Fibroblast of lung (primary cell): ENCODE measurements around the gene RCOR1. TPM values are rescaled to one million over a fixed set of nuclear protein-coding genes. Genes with fewer than 3 reads are reported as not detected.
A peak's percentile ranks its signal among the peaks of the same experiment; 100 is the strongest.

Experiments used
- DNase-seq, 2 donors: peaks; one replicate each; pipeline versions ENCODE4 v3.0.0 to v3.0.0-alpha.2; 2010; ENCODE audit warnings: low read depth in 2 of 2
- H2AFZ ChIP-seq: 2 replicates; pipeline ENCODE4 v1.5.1; 2012; ENCODE audit warnings: low read length, control low read depth, inconsistent platforms
- H3K27ac ChIP-seq: 2 replicates; pipeline ENCODE4 v1.5.1; 2011; ENCODE audit warnings: low read length, control low read depth; ENCODE audit not compliant: insufficient read depth
- H3K27me3 ChIP-seq: 2 replicates; pipeline ENCODE4 v1.5.1; 2011; ENCODE audit warnings: mild to moderate bottlenecking, low read length; ENCODE audit not compliant: control insufficient read depth, insufficient read depth
- H3K36me3 ChIP-seq: 2 replicates; pipeline ENCODE4 v1.5.1; 2011; ENCODE audit warnings: low read length; ENCODE audit not compliant: control insufficient read depth, insufficient read depth
- H3K4me1 ChIP-seq: 2 replicates; pipeline ENCODE4 v1.5.1; 2011; ENCODE audit warnings: low read length; ENCODE audit not compliant: control insufficient read depth, insufficient read depth; ENCODE audit errors: extremely low read depth
- H3K4me2 ChIP-seq: 2 replicates; pipeline ENCODE4 v1.5.1; 2011; ENCODE audit warnings: low read length, control low read depth; ENCODE audit not compliant: insufficient read depth; ENCODE audit errors: extremely low read depth
- H3K4me3 ChIP-seq, 4 experiments: fragments of 200-600 bp in 1 of 4; sonication (generic) in 1 of 4; replicated peaks in 1 of 4; 2 replicates each; pipeline ENCODE4 v1.5.1; 2011 to 2016; ENCODE audit warnings: low read length in 4 of 4, low read depth in 3 of 4, mild to moderate bottlenecking in 3 of 4, control low read depth in 2 of 4, inconsistent platforms in 1 of 4, mixed read lengths in 1 of 4; ENCODE audit not compliant: insufficient read depth in 1 of 4; ENCODE audit errors: control extremely low read depth in 1 of 4
- H3K79me2 ChIP-seq: 2 replicates; pipeline ENCODE4 v1.5.1; 2012; ENCODE audit warnings: mild to moderate bottlenecking, low read length, inconsistent platforms; ENCODE audit not compliant: control insufficient read depth, insufficient read depth
- H3K9ac ChIP-seq: 2 replicates; pipeline ENCODE4 v1.5.1; 2011; ENCODE audit warnings: mild to moderate bottlenecking, low read length, control low read depth; ENCODE audit not compliant: insufficient read depth
- H3K9me3 ChIP-seq: 2 replicates; pipeline ENCODE4 v1.5.1; 2012; ENCODE audit warnings: low read depth, low read length; ENCODE audit not compliant: control insufficient read depth, insufficient read depth
- H4K20me1 ChIP-seq: 2 replicates; pipeline ENCODE4 v1.5.1; 2011; ENCODE audit warnings: low read length; ENCODE audit not compliant: control insufficient read depth, insufficient read depth; ENCODE audit errors: extremely low read depth
- CTCF ChIP-seq, 2 donors: IDR thresholded peaks in 1 of 2; conservative IDR thresholded peaks in 1 of 2; 1 replicate in 1 of 2; 2 replicates in 1 of 2; pipeline ENCODE4 v1.5.1; 2011 to 2012; ENCODE audit warnings: low read length in 2 of 2, control low read depth in 1 of 2, inconsistent platforms in 1 of 2, low read depth in 1 of 2, mild to moderate bottlenecking in 1 of 2
- EZH2 ChIP-seq: IDR thresholded peaks from 2 replicates; pipeline ENCODE4 v1.5.1; 2012; ENCODE audit warnings: low read length, control low read depth, mild to moderate bottlenecking; ENCODE audit errors: missing control alignments
- polyA plus RNA-seq, 2 donors: library from polyadenylated mRNA; depleted of rRNA in 1 of 2; stranded (reverse) in 1 of 2; unstranded in 1 of 2; fragments of >200 nt; gene quantifications; 2 replicates each; pipeline ENCODE4 v1.2.1, GENCODE V29; 2011 to 2012; ENCODE audit warnings: missing spikeins in 1 of 2
- total RNA-seq: library from RNA; depleted of rRNA; stranded (reverse); fragments of >200 nt; gene quantifications from 2 replicates; pipeline ENCODE4 v1.2.1, GENCODE V29; 2014

The RCOR1 gene
- total and polyA plus RNA-seq, 2 donors (not counting 1 experiment from before 2014, with no cell fraction given): 11.4 to 19.6 TPM

GRCh38 chr14:102711946-102712345 is 119.5 kb downstream of the RCOR1 start:
- DNase-seq: peak in 1 of 2 donors; percentile 17
- no peak overlapping the region for H3K27ac ChIP-seq
- H4K20me1 ChIP-seq: no peaks in the 10 kb centered on the region
- no peaks in the 10 kb centered on the region for H3K9me3 ChIP-seq
- no peaks in the 10 kb centered on the region for H3K36me3 ChIP-seq
- H3K27me3 ChIP-seq: no peaks in the 10 kb centered on the region
- H3K79me2 ChIP-seq: no peaks in the 10 kb centered on the region
- H3K9ac ChIP-seq: no peak overlapping the region
- no peaks in the 10 kb centered on the region for H3K4me1 ChIP-seq
- TF ChIP-seq CTCF (conservative IDR thresholded peaks at IDR 0.05 in 1 of 2, IDR thresholded peaks at IDR 0.05 in 1 of 2; ENCODE audit: low read depth in 1 of 2, low read length in 2 of 2) (no peak), EZH2 (no peak)
- no peak overlapping the region for H3K4me3 ChIP-seq
- no peak overlapping the region for H3K4me2 ChIP-seq
- H2AFZ ChIP-seq: no peak overlapping the region

GRCh38 chr14:102717276-102717675 is 124.8 kb downstream of the RCOR1 start:
- no peak overlapping the region for H3K27ac ChIP-seq
- TF ChIP-seq EZH2 (no peak), CTCF (conservative IDR thresholded peaks at IDR 0.05 in 1 of 2, IDR thresholded peaks at IDR 0.05 in 1 of 2; ENCODE audit: low read depth in 1 of 2, low read length in 2 of 2) (no peak)
- no peaks in the 10 kb centered on the region for H4K20me1 ChIP-seq

GRCh38 chr14:102722646-102723045 is 130.2 kb downstream of the RCOR1 start:
- H3K9me3 ChIP-seq: no peaks in the 10 kb centered on the region
- H3K79me2 ChIP-seq: no peaks in the 10 kb centered on the region
- H3K27ac ChIP-seq: no peak overlapping the region
- no peaks in the 10 kb centered on the region for H4K20me1 ChIP-seq
- H3K4me3 ChIP-seq: no peak overlapping the region
- no peak overlapping the region for H2AFZ ChIP-seq
- H3K9ac ChIP-seq: no peak overlapping the region
- peaks cover 13% of the 10 kb centered on the region for H3K36me3 ChIP-seq
- H3K27me3 ChIP-seq: no peaks in the 10 kb centered on the region
- TF ChIP-seq CTCF (conservative IDR thresholded peaks at IDR 0.05 in 1 of 2, IDR thresholded peaks at IDR 0.05 in 1 of 2; ENCODE audit: low read depth in 1 of 2, low read length in 2 of 2): no peak
- no peak for TF ChIP-seq EZH2
- DNase-seq: no peak
- H3K4me2 ChIP-seq: no peak overlapping the region
- no peaks in the 10 kb centered on the region for H3K4me1 ChIP-seq

More at GRCh38 chr14:102717276-102717675, 124.8 kb downstream of the RCOR1 start:
- Histone ChIP-seq H3K27me3 (no peaks in the 10 kb centered on the region), H3K9ac (no peak overlapping the region), H3K79me2 (no peaks in the 10 kb centered on the region), H3K9me3 (no peaks in the 10 kb centered on the region), H3K36me3 (peaks cover 2% of the 10 kb centered on the region), H3K4me2 (no peak overlapping the region), H3K4me3 (no peak overlapping the region), H3K4me1 (no peaks in the 10 kb centered on the region), H2AFZ (no peak overlapping the region)
- DNase-seq: peak in 1 of 2 donors; percentile 49
